Measurements from ENCODE around the gene SRPK1. TPM values are rescaled to one million over a fixed set of nuclear protein-coding genes. Genes with fewer than 3 reads are reported as not detected.

The SRPK1 gene
- total and polyA plus RNA-seq, 10 of the 15 experiments (the other 5 are each of a cell fraction or from before 2014, with no cell fraction given): 47.4 to 112 (median 85.8) TPM

- ATAC-seq: no peak
- ChIA-PET SMC1A (ENCODE audit: uncharacterized antibody, unreplicated experiment) (interaction anchor here (1.0 kb wide), 1 partner anchor 9 kb away, joined by 3 read pairs; no protein-coding TSS in a partner anchor), CTCF (no interaction called here), RAD21 (ENCODE audit: unreplicated experiment) (no interaction called here), POLR2A (no interaction called here)
- Histone ChIP-seq H3K4me3 (no peak overlapping the region), H2AFZ (ENCODE audit: control insufficient read depth, low read depth, low read length) (no peak overlapping the region), H3K4me2 (ENCODE audit: control insufficient read depth, insufficient read depth) (no peak overlapping the region), H3K27me3 (replicated peaks in 1 of 2; ENCODE audit: control insufficient read depth in 2 of 2, insufficient read depth in 2 of 2, low read length in 1 of 2) (no peaks in the 10 kb centered on the region), H3K9me3 (replicated peaks; ENCODE audit: control insufficient read depth, insufficient read depth, low read length) (no peaks in the 10 kb centered on the region; the same call in 1 of the 3 replicates), H3K79me2 (ENCODE audit: control insufficient read depth, insufficient read depth, low read length) (no peaks in the 10 kb centered on the region), H3K4me1 (ENCODE audit: control insufficient read depth, insufficient read depth, low read length) (no peaks in the 10 kb centered on the region), H4K20me1 (ENCODE audit: control insufficient read depth, insufficient read depth) (no peaks in the 10 kb centered on the region), H3K9ac (ENCODE audit: control insufficient read depth, insufficient read depth, low read length) (no peak overlapping the region), H3K36me3 (ENCODE audit: control insufficient read depth in 2 of 2, insufficient read depth in 2 of 2, low read length in 1 of 2) (peaks cover 1 to 10% of the 10 kb centered on the region in 2 experiments; a peak in 2 of 4 replicates), H3K27ac (ENCODE audit: control insufficient read depth, insufficient read depth) (no peak overlapping the region)
- intact Hi-C loops (cut with micrococcal nuclease; ENCODE audit: unreplicated experiment): no loop called here
- BruUV-seq (replicated peaks): no TSS peak
- 97% methylated on average over 5 of the region's 5 CpGs for WGBS (ENCODE audit: insufficient coverage, insufficient replicate concordance, low lambda C conversion rate, missing lambda C conversion rate)
- no peak for DNase-seq (ENCODE audit: low read depth, low spot score)
- in situ Hi-C loops (cut with MboI): no loop called here
- FAIRE-seq: no peak
- TF ChIP-seq BMI1 (IDR thresholded peaks at IDR 0.05; ENCODE audit: borderline replicate concordance): no peak
- TF ChIP-seq, protein P1, sequence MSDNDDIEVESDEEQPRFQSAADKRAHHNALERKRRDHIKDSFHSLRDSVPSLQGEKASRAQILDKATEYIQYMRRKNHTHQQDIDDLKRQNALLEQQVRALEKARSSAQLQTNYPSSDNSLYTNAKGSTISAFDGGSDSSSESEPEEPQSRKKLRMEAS (IDR thresholded peaks at IDR 0.05; ENCODE audit: low read depth, low read length): no peak
- no peak for TF ChIP-seq ATF7 (IDR thresholded peaks at IDR 0.05; ENCODE audit: low read depth)
- TF ChIP-seq ESRRA (IDR thresholded peaks at IDR 0.05; ENCODE audit: low read length): no peak
- TF ChIP-seq ZNF24 (IDR thresholded peaks at IDR 0.05): no peak
- TF ChIP-seq E2F8 (IDR thresholded peaks at IDR 0.05; ENCODE audit: low read depth, partially characterized antibody): no peak
- TF ChIP-seq, protein P2, sequence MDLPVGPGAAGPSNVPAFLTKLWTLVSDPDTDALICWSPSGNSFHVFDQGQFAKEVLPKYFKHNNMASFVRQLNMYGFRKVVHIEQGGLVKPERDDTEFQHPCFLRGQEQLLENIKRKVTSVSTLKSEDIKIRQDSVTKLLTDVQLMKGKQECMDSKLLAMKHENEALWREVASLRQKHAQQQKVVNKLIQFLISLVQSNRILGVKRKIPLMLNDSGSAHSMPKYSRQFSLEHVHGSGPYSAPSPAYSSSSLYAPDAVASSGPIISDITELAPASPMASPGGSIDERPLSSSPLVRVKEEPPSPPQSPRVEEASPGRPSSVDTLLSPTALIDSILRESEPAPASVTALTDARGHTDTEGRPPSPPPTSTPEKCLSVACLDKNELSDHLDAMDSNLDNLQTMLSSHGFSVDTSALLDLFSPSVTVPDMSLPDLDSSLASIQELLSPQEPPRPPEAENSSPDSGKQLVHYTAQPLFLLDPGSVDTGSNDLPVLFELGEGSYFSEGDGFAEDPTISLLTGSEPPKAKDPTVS (IDR thresholded peaks at IDR 0.05; ENCODE audit: low read depth, low read length): no peak
- no peak for TF ChIP-seq E4F1 (IDR thresholded peaks at IDR 0.05; ENCODE audit: borderline replicate concordance, partially characterized antibody)
- no peak for TF ChIP-seq CUX1 (IDR thresholded peaks at IDR 0.05; ENCODE audit: insufficient replicate concordance, low read depth, low read length)
- no peak for TF ChIP-seq EED (IDR thresholded peaks at IDR 0.05; ENCODE audit: low read depth)
- no peak for TF ChIP-seq KAT2A (conservative IDR thresholded peaks at IDR 0.05; ENCODE audit: control insufficient read depth, low read depth, low read length)
- TF ChIP-seq RUNX3 (IDR thresholded peaks at IDR 0.05; ENCODE audit: low read length): no peak
Observed at GRCh38 chr6:35879151-35879550, 41.7 kb downstream of the SRPK1 start.
